KMS-11 (cell line): ENCODE results near the gene KRTAP10-8.

Source experiments
- H2AFZ ChIP-seq: fragments of 200-600 bp; sonication (generic); 2 replicates; pipeline ENCODE4 v1.6.1; 2016; ENCODE audit warnings: antibody characterized with exemption, mixed run types, low read depth
- H3K27ac ChIP-seq: fragments of 200-600 bp; sonication (generic); 2 replicates; pipeline ENCODE4 v1.6.1; 2016; ENCODE audit warnings: mild to moderate bottlenecking, mixed run types
- H3K27me3 ChIP-seq: fragments of 200-600 bp; sonication (generic); 2 replicates; pipeline ENCODE4 v1.6.1; 2017; ENCODE audit warnings: mild to moderate bottlenecking, low read depth, mixed run types, moderate library complexity; ENCODE audit not compliant: insufficient read depth
- H3K36me3 ChIP-seq: fragments of 200-600 bp; sonication (generic); 2 replicates; pipeline ENCODE4 v1.6.1; 2017; ENCODE audit warnings: mild to moderate bottlenecking, mixed run types; ENCODE audit not compliant: insufficient read depth
- H3K4me1 ChIP-seq: fragments of 200-600 bp; sonication (generic); 2 replicates; pipeline ENCODE4 v1.6.1; 2016; ENCODE audit warnings: mild to moderate bottlenecking, low read depth, mixed run types; ENCODE audit not compliant: poor library complexity, severe bottlenecking
- H3K4me2 ChIP-seq: fragments of 200-600 bp; sonication (generic); 2 replicates; pipeline ENCODE4 v1.7.0; 2016; ENCODE audit warnings: mild to moderate bottlenecking, mixed run types
- H3K4me3 ChIP-seq: fragments of 200-600 bp; sonication (generic); IDR thresholded peaks from 2 replicates; pipeline ENCODE4 v1.6.1; 2017; ENCODE audit warnings: low read depth, low read length, mixed read lengths; ENCODE audit not compliant: insufficient read depth
- H3K79me2 ChIP-seq: fragments of 200-600 bp; sonication (generic); 2 replicates; pipeline ENCODE4 v1.6.1; 2016; ENCODE audit warnings: low read depth, mixed run types; ENCODE audit not compliant: insufficient read depth
- H3K9ac ChIP-seq: fragments of 200-600 bp; sonication (generic); 2 replicates; pipeline ENCODE4 v1.6.1; 2016; ENCODE audit warnings: mild to moderate bottlenecking, mixed run types
- H4K20me1 ChIP-seq: fragments of 200-600 bp; sonication (generic); 2 replicates; pipeline ENCODE4 v1.6.1; 2016; ENCODE audit warnings: mild to moderate bottlenecking, mixed run types; ENCODE audit not compliant: insufficient read depth
- TF ChIP-seq, protein P1 (sequence below): fragments of 200-600 bp; sonication (generic); conservative IDR thresholded peaks from 2 replicates; pipeline ENCODE4 v1.6.1; 2017; ENCODE audit warnings: low read depth, mild to moderate bottlenecking, antibody characterized with exemption, low read length, moderate library complexity, mixed read lengths

Gene KRTAP10-8

GRCh38 chr21:44613386-44614155 is 1.7 kb downstream of the KRTAP10-8 start:
- no peaks in the 10 kb centered on the region for H3K36me3 ChIP-seq
- H3K4me1 ChIP-seq: no peaks in the 10 kb centered on the region
- no peak overlapping the region for H2AFZ ChIP-seq
- H3K4me2 ChIP-seq: no peak overlapping the region
- no peak overlapping the region for H3K27ac ChIP-seq
- no peaks in the 10 kb centered on the region for H4K20me1 ChIP-seq
- H3K9ac ChIP-seq: no peak overlapping the region
- TF ChIP-seq, protein P1, sequence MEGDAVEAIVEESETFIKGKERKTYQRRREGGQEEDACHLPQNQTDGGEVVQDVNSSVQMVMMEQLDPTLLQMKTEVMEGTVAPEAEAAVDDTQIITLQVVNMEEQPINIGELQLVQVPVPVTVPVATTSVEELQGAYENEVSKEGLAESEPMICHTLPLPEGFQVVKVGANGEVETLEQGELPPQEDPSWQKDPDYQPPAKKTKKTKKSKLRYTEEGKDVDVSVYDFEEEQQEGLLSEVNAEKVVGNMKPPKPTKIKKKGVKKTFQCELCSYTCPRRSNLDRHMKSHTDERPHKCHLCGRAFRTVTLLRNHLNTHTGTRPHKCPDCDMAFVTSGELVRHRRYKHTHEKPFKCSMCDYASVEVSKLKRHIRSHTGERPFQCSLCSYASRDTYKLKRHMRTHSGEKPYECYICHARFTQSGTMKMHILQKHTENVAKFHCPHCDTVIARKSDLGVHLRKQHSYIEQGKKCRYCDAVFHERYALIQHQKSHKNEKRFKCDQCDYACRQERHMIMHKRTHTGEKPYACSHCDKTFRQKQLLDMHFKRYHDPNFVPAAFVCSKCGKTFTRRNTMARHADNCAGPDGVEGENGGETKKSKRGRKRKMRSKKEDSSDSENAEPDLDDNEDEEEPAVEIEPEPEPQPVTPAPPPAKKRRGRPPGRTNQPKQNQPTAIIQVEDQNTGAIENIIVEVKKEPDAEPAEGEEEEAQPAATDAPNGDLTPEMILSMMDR: no peak
- no peak overlapping the region for H3K4me3 ChIP-seq
- peaks cover 24% of the 10 kb centered on the region for H3K27me3 ChIP-seq
- H3K79me2 ChIP-seq: no peaks in the 10 kb centered on the region

GRCh38 chr21:44614161-44614631 is 2.3 kb downstream of the KRTAP10-8 start:
- no peaks in the 10 kb centered on the region for H4K20me1 ChIP-seq

DNA sequence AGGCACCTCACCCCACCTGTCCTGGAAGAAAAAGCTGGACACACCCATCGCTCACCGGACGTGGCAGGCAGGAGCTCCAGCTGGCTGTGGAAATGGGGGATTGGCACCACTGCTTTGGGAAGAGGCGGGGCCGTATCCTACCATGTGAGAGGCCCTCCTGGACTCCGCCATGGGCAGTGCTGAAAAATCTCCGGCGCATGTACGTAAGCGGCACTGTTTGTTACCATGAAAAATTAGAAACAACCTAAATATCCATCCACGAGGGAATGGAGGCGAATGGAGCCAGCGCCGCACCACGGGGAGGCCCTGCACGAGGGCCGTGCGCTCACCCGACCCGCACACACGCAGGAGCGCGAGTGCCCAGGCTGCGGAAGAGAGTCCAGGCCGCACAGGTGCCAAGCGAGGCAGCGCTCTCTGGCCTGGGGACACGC is 3.1 kb downstream of the KRTAP10-8 start:
- Histone ChIP-seq H3K27ac (no peak overlapping the region), H3K4me3 (no peak overlapping the region), H3K4me1 (no peaks in the 10 kb centered on the region), H3K27me3 (peaks cover 30% of the 10 kb centered on the region), H3K79me2 (no peaks in the 10 kb centered on the region), H3K36me3 (no peaks in the 10 kb centered on the region), H3K9ac (no peak overlapping the region), H2AFZ (no peak overlapping the region), H4K20me1 (no peaks in the 10 kb centered on the region), H3K4me2 (no peak overlapping the region)
- TF ChIP-seq, protein P1: no peak

More at GRCh38 chr21:44614161-44614631, 2.3 kb downstream of the KRTAP10-8 start:
- Histone ChIP-seq H3K79me2 (no peaks in the 10 kb centered on the region), H3K27ac (no peak overlapping the region), H3K4me3 (no peak overlapping the region), H3K9ac (no peak overlapping the region), H3K4me1 (no peaks in the 10 kb centered on the region), H3K4me2 (no peak overlapping the region), H3K27me3 (peaks cover 30% of the 10 kb centered on the region), H2AFZ (no peak overlapping the region), H3K36me3 (no peaks in the 10 kb centered on the region)
- TF ChIP-seq, protein P1: no peak

DNA sequence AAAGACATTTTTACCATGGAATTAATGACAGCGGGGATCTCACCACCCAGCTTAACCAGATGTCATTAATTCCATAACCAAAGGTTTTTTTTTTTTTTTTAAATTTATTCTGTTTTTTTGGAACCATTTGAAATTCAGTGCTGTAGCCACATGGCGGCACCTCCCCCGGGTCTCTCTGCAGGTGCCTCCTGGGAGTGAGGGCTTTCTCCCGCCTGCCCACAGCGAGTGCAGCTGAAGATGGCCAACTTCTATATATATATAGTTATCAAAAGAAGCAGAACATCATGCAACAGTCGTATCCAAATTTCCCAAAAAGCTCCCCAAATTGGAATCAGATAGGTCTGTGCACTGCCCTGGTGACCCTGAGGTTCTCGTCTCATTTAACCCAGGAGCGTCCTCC is 3.6 kb downstream of the KRTAP10-8 start:
- no peak overlapping the region for H3K27ac ChIP-seq
- H3K79me2 ChIP-seq: no peaks in the 10 kb centered on the region
- H4K20me1 ChIP-seq: no peaks in the 10 kb centered on the region
- H3K27me3 ChIP-seq: peaks cover 30% of the 10 kb centered on the region
- H3K9ac ChIP-seq: no peak overlapping the region
- no peak overlapping the region for H3K4me2 ChIP-seq
- H2AFZ ChIP-seq: no peak overlapping the region
- TF ChIP-seq, protein P1: no peak
- no peaks in the 10 kb centered on the region for H3K36me3 ChIP-seq
- no peak overlapping the region for H3K4me3 ChIP-seq
- no peaks in the 10 kb centered on the region for H3K4me1 ChIP-seq
